Loucy (cell line): Measurements from ENCODE around the gene C10orf71.

Experiments used
- CTCF ChIP-seq: fragments of 200-600 bp; sonication (generic); conservative IDR thresholded peaks from 2 replicates; pipeline ENCODE4 v1.5.1; 2014; ENCODE audit warnings: mild to moderate bottlenecking, antibody characterized with exemption, low read length
- EZH2phosphoT487 ChIP-seq: fragments of 200-600 bp; IDR thresholded peaks from 2 replicates; pipeline ENCODE4 v1.6.1; 2018; ENCODE audit warnings: antibody characterized with exemption, mild to moderate bottlenecking, moderate library complexity, borderline replicate concordance

GRCh38 chr10:49369216-49370162, 70.5 kb downstream of the C10orf71 start:
- TF ChIP-seq CTCF (no peak), EZH2phosphoT487 (no peak)
